GM19438 (cell line): ENCODE measurements around the gene CD99L2.

Experiments
- ATAC-seq: cut with Tn5 transposase; IDR thresholded peaks from one replicate; pipeline ENCODE4 v1.9.1; 2021; ENCODE audit warnings: low read depth; ENCODE audit not compliant: unreplicated experiment

The CD99L2 gene

GRCh38 chrX:150806827-150807226 is 91.6 kb downstream of the CD99L2 start:
- no peak for ATAC-seq

DNA sequence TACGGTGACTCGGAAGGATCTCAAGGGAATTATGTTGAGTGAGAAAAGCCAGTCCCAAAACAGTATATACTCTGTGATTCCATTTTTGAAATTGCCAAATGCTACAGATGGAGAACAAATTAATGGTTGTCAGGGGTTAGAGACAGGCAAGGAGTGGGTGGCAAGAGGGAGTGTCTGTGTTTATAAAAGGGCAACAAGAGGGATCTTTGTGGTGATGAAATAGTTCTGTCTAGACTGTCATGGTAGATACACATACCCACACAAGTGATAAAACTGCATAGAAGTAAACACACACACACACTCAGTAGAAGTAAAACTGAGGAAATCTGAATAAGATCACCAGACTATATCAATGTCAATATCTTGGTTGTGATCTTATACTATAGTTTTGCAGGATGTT is 92.7 kb downstream of the CD99L2 start:
- no peak for ATAC-seq

- ATAC-seq = no peak
Observed at GRCh38 chrX:150792949-150793527, 105.4 kb downstream of the CD99L2 start.

GRCh38 chrX:150790021-150790420 is 108.4 kb downstream of the CD99L2 start:
- ATAC-seq = no peak

DNA sequence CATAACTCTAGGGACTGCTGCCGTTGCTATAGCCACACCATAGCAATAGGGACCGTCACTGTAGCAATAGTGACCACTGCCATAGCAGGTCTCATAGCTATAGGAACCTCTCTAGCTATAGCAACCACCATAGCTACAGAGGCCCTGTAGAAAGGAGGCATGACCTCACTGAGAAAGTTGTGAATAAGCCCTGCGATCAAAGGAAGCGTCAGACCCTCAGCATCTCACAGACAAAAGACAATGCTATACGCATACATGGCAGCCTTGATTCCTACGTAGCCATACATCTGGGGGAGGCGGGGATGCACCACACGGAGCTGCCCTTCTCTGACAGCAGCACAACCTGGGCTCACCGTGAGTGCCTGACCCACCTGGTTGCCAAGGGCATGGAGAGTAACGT is 116.8 kb downstream of the CD99L2 start:
- no peak for ATAC-seq

DNA sequence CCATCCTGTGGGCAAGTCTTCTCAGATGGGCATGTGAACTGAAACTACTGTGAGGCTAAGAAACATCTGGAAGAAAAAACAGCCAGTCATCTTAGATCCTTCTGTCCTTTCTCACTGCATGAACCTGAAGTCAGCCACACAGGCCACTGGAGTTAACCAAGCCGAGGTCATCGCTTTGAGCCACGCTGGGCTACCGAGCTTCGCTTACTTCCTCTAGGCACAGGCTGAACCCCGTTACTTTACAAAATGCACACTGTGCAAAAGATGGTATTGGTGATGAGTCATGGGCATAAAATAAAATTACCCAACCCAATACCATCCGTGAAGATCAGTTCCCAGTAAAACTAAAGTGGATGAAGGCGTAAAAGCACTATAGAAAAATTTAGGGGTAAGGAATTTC is 119.1 kb downstream of the CD99L2 start:
- ATAC-seq = no peak

DNA sequence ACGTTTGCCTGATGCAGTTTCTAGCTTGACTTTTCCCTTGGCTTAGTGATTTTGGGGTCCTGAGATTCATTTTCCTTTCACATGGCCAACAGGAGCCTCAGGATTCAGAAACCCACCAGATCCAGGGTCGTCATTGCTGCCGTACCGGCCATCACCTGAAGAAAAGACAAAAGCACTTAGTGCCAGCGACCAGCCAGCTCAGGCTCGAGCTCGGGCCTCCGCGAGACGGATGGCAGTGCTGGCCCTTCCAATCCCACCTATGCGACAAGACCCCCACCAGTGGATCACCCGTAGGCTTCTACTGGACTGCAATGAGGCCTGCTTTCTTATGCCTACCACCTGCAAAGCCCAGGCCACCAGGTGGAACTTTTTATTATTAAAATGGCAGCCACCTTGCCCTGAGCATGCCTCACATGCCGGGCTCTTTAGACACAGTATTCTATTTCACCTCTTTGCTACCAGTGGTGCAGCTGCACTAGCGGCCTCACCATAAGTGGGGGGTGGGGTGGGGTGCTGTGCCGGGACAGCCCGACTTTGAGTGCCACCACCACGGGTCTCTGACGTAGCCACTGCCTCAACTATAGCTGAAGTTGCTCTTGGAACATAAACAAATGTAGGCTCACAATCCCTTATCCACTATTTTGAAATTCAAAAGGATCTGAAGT is 121.0 kb downstream of the CD99L2 start:
- no peak for ATAC-seq

GRCh38 chrX:150775569-150776350 is 122.7 kb downstream of the CD99L2 start:
- ATAC-seq = no peak

DNA sequence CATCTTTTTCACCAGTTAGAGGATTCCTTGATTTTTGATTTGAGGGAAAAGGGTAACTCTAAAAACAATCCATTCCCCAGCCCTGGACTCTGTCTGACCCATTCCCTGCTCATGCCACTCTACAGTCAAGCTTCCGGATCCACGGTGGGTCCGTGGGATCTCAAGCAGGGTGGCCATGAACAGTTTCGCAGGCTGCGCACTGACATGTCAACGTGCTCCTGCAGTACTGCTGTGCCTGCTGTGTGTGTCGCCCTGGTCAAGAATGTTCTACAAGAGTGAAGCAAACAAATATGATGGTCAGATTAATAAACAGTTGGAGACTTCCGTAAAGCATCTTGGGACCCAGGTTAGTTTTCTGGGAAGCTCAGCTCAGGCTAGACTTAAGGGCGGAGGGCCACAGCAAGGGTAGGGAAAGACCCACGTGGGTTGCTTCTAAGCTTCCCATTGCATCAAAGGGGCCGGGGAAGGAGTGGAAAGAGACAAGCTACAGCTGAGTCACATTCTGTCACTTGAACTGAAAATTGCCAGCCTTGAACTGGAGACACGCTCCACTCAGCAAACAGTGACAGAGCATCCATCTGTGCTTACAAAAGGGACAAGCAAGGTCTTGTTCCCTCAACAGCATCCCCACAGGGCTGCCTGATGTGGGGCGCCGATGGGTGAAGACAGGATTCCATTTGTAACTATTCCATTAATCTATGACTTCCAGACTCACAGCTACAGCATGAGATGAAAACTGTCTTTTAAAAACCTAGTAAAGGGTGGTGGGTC is 123.5 kb downstream of the CD99L2 start:
- ATAC-seq = no peak

GRCh38 chrX:150773634-150774033 is 124.8 kb downstream of the CD99L2 start:
- ATAC-seq = no peak

DNA sequence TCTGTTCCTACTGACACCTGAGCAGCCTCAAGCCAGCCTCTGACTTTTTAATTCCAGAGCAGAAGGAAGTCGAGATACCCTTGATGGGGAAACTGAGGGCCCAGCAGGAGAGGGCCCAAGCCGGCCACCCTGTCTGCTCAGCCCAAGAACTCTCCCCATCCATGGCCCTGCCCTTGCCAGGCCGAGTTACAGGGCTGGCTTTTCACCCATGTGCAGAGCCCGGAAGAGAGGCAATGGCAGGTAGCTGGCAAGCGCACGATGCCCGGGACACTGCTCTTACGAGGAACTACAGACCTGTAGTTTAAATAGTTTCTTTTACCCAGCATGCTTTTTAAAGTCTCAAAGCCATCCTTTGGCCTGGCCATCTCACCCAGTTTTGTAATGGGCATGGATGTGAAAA is 125.4 kb downstream of the CD99L2 start:
- no peak for ATAC-seq

GRCh38 chrX:150772150-150772970 is 126.1 kb downstream of the CD99L2 start:
- ATAC-seq = peak; percentile 75

DNA sequence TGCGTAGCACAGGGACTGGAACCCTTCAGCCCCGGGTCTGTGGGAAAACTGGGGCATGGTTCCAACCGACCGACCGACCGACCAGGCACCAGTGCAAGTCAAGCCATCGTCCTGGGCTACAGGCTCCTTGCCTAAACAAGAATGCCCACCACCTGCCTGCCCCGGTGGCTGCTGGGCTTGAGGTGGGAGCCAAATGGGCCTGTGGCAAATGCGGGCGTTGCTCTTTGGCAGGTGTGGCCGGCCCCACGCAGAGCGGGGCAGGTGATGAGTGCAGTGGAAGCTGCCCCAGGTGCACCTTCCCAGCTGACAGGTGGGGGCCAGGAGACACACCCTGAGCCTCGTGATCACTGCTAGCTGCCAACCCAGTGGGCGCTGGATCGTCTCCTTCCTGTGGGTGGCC is 127.4 kb downstream of the CD99L2 start:
- ATAC-seq = no peak

- no peak for ATAC-seq
Observed at GRCh38 chrX:150770623-150771022, 127.8 kb downstream of the CD99L2 start.

- no peak for ATAC-seq
Observed at GRCh38 chrX:150769408-150769807, 129.1 kb downstream of the CD99L2 start.

DNA sequence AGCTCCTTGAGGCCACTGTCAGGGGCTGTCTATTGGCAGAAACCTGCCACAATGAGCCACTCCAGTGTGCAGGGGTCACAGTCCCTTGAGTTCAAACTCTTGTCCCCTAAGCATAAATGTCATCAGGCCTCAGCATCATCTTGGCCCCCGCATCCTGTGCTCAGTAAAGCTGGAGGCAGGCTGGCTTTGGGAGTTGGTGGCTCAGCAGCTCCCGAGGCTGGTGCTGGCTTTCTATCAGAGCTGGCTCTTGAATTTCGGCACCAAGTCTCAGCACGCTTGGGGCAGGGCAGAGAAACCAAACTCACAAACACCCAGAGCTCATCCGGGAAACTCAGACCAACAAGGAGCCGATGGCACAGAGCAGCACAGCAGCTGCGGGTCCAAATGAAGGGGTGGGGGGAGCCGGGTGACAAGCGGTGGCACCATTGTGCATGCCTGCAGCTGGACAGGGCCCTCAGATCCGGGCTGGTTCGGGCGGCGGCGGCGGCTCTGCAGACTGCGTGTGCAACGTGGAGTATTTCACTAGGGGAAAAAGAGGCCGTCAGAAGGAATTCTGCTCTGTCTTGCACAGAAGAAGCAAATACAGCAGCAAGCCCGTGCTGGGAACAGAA is 129.8 kb downstream of the CD99L2 start:
- ATAC-seq = no peak

GRCh38 chrX:150768132-150768485 is 130.4 kb downstream of the CD99L2 start:
- no peak for ATAC-seq

- no peak for ATAC-seq
Observed at GRCh38 chrX:150767475-150768131, 130.9 kb downstream of the CD99L2 start.

DNA sequence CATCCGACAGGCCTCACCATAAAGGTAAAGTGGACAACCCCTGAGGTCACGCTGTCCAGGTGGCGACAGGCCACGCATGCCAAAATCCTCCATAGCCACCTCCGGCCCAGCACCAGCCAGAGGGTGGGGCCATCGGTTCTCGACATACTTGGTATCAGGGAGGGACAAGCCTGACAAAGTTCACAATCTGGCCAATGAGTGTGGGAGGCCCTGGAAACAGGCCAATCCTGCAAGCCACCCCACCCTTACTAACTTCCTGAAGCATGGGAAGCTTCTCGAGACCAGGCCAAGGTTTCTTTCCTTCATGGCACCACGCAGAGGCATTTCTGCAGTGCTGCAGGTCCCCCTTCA is 131.4 kb downstream of the CD99L2 start:
- ATAC-seq = no peak
